Measurements from ENCODE around the gene SORCS2.

DNA sequence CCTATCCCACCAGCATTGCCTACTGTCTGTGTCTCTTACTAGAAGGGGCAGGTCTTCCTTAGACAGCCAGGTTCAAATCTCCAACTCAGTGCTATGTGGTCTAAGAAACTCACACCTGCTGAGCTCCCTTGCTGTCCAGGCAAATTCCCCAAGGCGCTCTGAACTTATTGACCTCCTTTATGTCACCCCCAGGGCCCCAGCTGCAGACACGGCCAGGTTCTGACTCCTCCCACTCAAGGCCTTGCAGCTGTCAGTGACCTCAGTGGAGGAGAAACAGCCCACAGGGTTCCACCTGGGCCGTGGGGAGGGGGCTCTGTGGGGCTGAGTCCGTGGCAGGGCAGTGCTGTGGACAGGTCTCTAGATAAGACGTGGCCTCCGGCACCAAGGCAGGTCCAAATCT, 284.5 kb downstream of the SORCS2 start:
- TF ChIP-seq CTCF (IDR thresholded peaks at IDR 0.05; ENCODE audit: borderline replicate concordance, extremely low read depth, low read length, poor library complexity, severe bottlenecking) (no peak), EZH2 (IDR thresholded peaks at IDR 0.05; ENCODE audit: borderline replicate concordance, low read depth, low read length, severe bottlenecking) (no peak)
